HG02588 (cell line): ENCODE results near the gene HYAL3.
"Not testable (repeated sequence)": the region's sequence is repeated elsewhere in the genome, so short reads cannot be mapped to it uniquely, and the experiment has no call there.

ENCODE experiments used
- ATAC-seq: cut with Tn5 transposase; IDR thresholded peaks from one replicate; pipeline ENCODE4 v1.9.1; 2021; ENCODE audit warnings: mild to moderate bottlenecking, moderate library complexity; ENCODE audit not compliant: unreplicated experiment

Gene HYAL3

DNA sequence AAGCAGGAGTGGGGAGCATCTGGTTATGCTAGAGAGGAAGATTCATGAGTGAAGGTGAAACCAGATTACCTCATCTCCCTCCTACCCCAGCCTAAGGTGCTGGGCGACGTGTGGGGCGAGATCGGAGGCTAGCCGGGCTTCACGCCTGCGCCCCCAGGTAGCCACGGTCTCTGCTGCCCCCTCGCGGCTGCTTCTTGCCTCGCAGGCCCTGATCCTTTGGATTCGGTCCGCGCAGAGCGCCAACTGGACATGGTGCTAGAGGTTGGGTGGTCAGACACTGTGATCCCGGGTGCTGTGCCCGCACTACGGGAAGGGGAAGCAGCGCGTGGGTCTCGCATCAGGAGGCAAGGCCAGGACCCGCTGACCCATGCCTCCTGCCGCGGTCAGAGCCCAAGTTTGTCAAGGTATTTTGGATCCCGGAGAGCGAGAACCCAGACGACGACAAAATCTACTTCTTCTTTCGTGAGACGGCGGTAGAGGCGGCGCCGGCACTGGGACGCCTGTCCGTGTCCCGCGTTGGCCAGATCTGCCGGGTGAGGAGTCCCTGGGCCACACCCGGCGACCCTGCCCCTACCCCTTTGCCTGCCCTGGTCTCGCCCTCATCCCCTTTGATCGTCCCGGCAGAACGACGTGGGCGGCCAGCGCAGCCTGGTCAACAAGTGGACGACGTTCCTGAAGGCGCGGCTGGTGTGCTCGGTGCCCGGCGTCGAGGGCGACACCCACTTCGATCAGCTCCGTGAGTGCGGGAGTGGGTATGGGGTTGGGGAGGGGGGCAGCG, 26.1 kb downstream of the HYAL3 start:
- ATAC-seq = peak; percentile 69

DNA sequence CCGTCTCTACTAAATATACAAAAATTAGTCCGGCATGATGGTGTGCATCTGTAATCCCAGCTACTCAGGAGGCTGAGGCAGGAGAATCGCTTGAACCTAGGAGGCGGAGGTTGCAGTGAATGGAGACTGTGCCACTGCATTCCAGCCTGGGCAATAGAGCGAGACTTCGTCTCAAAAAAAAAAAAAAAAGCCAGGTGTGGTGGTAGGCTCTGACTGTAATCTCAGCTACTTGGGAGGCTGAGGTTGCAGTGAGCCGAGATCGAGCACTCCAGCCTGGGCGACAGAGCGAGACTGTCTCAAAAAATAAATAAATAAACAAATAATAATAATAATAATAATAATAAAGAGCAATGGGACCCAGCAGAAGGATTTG, 26.7 kb downstream of the HYAL3 start:
- not testable (repeated sequence) for ATAC-seq

DNA sequence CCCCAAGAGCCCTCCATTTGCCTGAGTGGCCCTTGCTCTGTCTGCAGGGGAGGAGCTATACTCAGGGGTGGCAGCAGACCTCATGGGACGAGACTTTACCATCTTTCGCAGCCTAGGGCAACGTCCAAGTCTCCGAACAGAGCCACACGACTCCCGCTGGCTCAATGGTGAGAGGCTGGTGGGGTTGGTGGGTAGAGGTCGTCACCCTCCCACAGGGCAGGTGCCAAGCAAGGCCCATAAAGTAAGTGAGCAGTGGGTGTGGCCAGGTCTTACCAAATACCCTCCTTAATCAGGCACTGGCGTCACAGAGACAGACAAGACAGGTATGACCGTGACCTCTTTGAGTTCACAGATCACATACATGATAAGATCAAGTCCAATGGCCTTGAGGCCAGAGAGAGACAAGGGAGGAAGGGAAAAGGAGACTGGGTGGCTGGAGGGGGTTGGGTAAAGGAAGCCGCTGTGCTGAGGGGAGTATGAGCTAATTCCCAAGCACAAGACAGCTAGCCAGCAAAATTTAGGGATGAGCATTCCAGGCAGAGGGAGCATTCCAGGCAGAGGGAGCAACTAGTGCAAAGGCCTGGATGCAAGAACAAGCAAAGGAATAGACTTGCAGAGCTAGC, 27.8 kb downstream of the HYAL3 start:
- ATAC-seq = no peak

GRCh38 chr3:50270422-50271224, 28.6 kb downstream of the HYAL3 start:
- ATAC-seq = no peak

DNA sequence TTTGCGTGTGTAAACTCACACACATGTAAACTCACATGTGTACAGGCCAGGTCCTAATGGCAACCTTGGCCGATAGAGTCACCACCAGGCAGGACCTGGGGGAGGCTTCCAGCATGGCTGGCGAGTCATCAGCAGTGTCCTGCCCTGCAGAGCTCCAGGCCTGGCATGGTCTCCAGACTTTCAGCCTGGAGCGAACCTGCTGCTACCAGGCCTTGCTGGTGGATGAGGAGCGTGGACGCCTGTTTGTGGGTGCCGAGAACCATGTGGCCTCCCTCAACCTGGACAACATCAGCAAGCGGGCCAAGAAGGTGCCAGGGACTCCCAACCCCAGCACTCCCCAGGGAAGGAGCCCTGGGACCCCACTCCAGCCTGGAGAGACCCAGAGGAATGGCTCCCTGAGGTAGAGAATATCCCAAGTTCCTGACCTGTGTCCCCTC, 29.2 kb downstream of the HYAL3 start:
- no peak for ATAC-seq

GRCh38 chr3:50269460-50269859, 29.7 kb downstream of the HYAL3 start:
- ATAC-seq = no peak

- ATAC-seq = no peak
Observed at GRCh38 chr3:50268703-50269451, 30.3 kb downstream of the HYAL3 start, which contains the start of gene SEMA3B. SEMA3B (plus strand) TSS chr3:50269147; CDS start chr3:50269241, 94 bp downstream.

GRCh38 chr3:50268276-50268675, 30.9 kb downstream of the HYAL3 start:
- no peak for ATAC-seq

DNA sequence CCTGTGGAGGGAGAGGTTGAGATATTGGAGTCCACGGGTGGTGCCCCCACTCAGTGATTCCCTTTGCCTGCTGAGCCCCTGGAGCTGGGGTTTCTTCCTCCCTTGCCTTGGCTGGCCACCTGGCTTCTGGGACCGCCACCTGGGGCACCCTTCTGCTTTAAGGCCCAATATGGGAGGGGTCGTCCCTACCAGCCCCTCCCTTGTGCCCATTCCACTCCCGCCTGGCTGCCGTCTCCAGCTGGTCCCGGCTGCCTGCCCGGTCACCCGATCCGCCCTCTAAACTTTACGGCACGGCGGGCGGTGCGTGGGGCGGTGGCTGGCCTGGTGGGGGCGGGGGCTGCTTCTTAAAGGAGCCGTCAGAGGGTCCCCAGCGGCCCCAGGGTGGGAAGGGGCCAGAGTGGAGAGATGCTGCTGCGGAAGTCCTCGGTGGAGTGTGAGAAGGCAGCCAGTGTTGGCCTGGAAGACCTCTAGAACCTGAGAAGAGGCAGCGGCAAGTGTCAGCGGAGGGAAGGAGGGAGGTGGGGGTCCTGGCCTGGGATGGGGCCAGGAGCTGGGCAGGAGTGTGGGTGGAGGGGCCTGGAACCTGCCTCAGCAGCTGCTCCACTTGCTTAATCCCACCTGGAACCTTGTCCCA, 31.8 kb downstream of the HYAL3 start:
- ATAC-seq = no peak

GRCh38 chr3:50266836-50267235, 32.4 kb downstream of the HYAL3 start:
- no peak for ATAC-seq

DNA sequence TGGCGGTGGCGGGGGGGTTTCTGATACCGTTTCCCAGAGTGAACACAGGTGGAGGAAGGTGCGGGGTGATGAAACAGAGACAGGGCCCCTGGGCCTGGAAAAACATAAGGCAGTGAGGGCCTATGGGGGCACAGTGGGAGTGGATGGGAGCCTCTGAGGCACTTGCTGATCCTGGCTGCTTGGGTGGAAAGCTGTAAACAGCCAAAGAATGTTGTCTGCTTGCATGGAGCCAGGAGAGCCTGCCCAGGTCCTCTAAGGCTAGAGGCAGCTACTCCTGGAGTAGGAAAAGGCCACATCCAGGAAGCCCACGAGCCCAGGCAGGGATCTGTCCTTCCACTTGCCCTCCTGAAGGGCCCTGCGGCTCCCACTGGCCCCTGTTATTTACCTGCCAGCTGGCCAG, 33.2 kb downstream of the HYAL3 start:
- ATAC-seq = no peak

GRCh38 chr3:50265571-50265970, 33.6 kb downstream of the HYAL3 start:
- ATAC-seq = no peak

- ATAC-seq = no peak
Observed at GRCh38 chr3:50264964-50265485, 34.2 kb downstream of the HYAL3 start.

DNA sequence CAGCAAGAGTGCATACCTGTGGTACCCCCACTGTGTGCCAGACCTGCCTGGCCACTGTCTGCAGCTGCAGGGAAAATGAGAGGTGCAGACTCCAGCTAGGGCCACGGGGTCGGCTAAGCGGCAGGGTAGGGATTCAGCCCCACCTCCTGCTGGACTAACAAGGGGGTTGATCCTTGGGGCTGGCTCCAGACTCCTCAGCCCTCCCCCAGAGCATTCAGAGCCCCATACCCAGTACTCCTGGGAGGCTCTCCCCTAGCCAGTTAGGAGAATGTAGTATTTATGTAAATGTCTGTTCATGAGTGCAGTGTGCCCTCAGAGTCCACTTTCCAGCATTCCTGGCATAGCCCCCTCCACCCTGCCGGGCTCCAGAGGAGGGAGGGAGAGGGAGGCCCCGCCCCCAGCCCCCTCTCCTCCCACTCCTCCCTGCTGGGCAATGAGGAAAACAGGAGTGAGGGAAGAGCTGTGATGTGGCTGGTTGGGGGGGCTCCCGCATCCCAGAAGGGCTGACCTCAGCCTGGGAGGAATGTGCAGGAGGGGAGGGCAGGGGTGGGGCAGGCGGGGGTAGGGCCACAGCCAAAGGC, 34.7 kb downstream of the HYAL3 start:
- ATAC-seq = no peak

DNA sequence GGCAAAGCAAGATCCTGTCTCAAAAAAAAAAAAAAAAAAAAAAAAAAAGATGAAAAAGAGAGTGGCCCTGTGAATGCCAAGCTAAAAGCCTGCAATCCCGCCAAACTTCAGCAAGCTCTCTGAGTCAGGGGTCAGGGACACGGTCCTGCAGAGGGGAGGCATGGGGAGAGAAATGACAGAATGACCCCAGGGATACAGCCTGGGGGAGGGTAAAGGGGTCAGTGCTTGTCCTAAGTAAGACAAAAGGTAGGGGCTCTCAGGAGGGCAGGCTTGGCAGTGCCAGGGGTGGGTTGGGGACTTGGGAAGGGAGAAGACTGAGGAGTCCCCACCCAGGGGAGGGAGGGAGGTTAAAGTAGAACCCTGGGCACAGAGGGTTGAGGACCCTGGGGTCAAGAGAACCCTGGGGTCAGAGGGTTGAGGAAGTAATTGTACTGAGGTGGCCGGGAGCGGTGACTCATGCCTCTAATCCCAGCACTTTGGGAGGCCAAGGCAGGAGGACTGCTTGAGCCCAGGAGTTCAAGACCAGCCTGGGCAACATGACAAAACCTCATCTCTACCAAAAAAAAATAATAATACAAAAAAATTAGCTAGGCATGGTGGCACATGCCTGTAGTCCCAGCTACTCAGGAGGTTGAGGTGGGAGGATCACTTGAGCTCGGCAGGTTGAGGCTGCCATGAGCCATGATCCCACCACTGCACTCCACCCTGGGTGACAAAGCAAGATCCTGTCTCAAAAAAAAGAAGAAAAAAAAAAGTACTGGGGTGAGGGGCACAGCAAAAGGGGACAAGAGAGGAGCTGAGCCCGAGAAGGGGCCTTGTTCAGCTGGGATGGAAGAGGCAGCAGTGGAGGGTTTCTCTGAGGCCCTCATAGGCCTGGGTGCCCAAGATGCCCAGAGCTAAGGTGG, 35.5 kb downstream of the HYAL3 start:
- ATAC-seq = no peak

GRCh38 chr3:50262778-50263177, 36.4 kb downstream of the HYAL3 start:
- ATAC-seq = no peak

GRCh38 chr3:50262200-50262599, 37.0 kb downstream of the HYAL3 start:
- not testable (repeated sequence) for ATAC-seq

- ATAC-seq = no peak
Observed at GRCh38 chr3:50261505-50261904, 37.7 kb downstream of the HYAL3 start.

DNA sequence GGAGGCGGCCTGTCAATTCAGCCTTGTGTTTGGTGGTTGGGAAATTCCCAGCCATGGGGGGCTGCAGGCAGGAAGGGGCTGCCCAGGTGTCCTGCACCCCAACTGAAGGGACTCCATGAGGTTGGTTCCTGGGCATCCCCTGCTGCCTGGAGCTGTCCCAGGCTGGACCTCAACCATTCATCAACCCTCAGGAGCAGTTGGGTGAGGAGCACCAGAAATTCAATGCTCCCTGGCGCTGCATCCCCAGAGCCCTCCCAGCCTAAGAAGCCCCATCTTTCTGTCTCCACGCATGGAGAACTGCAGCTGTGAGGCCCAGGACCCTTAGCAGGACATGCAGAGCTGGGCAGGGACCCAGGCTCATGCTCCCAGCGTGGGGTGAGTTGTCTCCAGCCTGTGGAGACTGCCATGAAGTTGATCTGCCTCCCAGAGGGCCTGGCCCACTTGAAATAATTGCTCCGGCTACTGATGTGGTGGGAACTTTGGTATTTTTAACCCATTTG, 38.2 kb downstream of the HYAL3 start:
- no peak for ATAC-seq
